GM21576 (cell line): Measurements from ENCODE around the gene RPH3AL.
"Not testable (repeated sequence)": the region's sequence is repeated elsewhere in the genome, so short reads cannot be mapped to it uniquely, and the experiment has no call there.

Experiments
- ATAC-seq: cut with Tn5 transposase; IDR thresholded peaks from one replicate; pipeline ENCODE4 v1.9.1; 2021; ENCODE audit warnings: mild to moderate bottlenecking, moderate library complexity; ENCODE audit not compliant: unreplicated experiment

RPH3AL gene

GRCh38 chr17:185445-186138, 167.0 kb downstream of the RPH3AL start:
- no peak for ATAC-seq

- ATAC-seq, result no peak
These were observed 169.6 kb downstream of the RPH3AL start for GRCh38 chr17:183021-183420.

GRCh38 chr17:182050-182751, 170.4 kb downstream of the RPH3AL start:
- no peak for ATAC-seq

GRCh38 chr17:181245-182049, 171.2 kb downstream of the RPH3AL start, which contains the start of gene DOC2B:
TSS of gene DOC2B (minus strand) at chr17:181650. CDS start at chr17:181479, 171 bp downstream.
- ATAC-seq, result no peak

- ATAC-seq, result no peak
These were observed 172.0 kb downstream of the RPH3AL start for GRCh38 chr17:180381-181244.

- ATAC-seq, result no peak
These were observed 172.7 kb downstream of the RPH3AL start for GRCh38 chr17:179781-180380.

- ATAC-seq, result no peak
These were observed 173.6 kb downstream of the RPH3AL start for GRCh38 chr17:179066-179432.

- no peak for ATAC-seq
These were observed 174.1 kb downstream of the RPH3AL start for GRCh38 chr17:178292-179065.

GRCh38 chr17:177762-178161, 174.8 kb downstream of the RPH3AL start:
- ATAC-seq, result no peak

GRCh38 chr17:177155-177554, 175.5 kb downstream of the RPH3AL start:
- no peak for ATAC-seq

- no peak for ATAC-seq
These were observed 179.3 kb downstream of the RPH3AL start for GRCh38 chr17:173166-173911.

GRCh38 chr17:172401-172800, 180.2 kb downstream of the RPH3AL start:
- no peak for ATAC-seq

GRCh38 chr17:171871-172270, 180.7 kb downstream of the RPH3AL start:
- ATAC-seq, result no peak

- no peak for ATAC-seq
These were observed 182.4 kb downstream of the RPH3AL start for GRCh38 chr17:170130-170670.

- not testable (repeated sequence) for ATAC-seq
These were observed 184.0 kb downstream of the RPH3AL start for GRCh38 chr17:168614-169013.

GRCh38 chr17:165939-166338, 186.7 kb downstream of the RPH3AL start:
- ATAC-seq, result no peak

- ATAC-seq, result no peak
These were observed 188.0 kb downstream of the RPH3AL start for GRCh38 chr17:164303-165235.
